HS-5 (cell line): ENCODE data around the gene TCEAL8.
"Not testable (repeated sequence)": the region's sequence is repeated elsewhere in the genome, so short reads cannot be mapped to it uniquely, and the experiment has no call there.

ENCODE experiments used
- DNase-seq: peaks from one replicate; pipeline ENCODE4 v3.0.0-alpha.2; 2012; ENCODE audit warnings: low read depth

The TCEAL8 gene, protein sequence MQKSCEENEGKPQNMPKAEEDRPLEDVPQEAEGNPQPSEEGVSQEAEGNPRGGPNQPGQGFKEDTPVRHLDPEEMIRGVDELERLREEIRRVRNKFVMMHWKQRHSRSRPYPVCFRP

DNA sequence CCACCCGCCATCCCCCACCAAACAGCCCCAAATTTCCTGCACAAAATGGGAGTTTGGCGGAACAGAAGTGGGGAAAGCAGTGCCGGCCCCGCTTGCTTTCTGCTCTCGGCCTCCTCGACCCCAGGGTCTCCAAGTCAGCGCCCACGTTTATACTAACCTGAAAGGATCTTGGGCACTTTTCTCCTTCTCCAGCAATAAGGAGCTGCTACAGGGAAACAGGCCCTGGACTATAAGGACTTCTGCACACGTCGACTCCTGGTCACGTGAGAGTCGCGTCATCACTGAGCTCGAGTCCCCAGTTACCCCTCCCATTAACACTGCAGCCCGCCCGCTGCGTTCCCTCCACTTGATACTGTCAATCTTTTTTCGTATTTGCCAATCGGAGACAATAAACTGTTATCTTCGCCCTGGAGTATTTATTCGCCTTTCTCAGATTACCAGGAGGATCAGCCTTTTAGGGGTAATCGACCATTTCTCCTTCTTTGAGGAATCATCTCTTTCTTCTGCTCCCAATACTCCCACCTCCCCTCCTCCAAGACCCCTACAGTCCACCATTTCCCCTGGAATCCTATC is at the start of gene TCEAL8:
TSS of gene TCEAL8 (minus strand) at position 235 of the 573 bp plus-strand sequence. CDS start 1,176 bp downstream, outside the sequence.
- no peak for DNase-seq

DNA sequence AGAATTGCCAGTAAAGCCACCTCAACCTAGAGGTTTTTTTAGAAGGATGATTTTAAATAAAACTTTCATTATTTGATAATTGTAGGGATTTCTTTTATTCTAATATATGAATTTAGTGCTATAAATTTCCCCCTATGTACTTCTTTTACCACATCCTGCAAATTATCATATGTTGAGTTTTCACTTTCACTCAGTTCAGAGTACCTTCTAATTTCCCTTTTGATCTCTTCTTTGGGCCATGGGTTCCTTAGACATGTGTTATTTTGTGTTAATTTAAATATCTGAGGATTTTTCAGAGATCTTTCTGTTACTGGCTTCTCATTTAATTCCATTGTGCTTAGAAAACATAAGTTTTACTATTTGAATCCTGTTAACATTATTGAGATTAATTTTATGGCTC is 49.8 kb upstream of the TCEAL8 start:
- DNase-seq, result no peak

DNA sequence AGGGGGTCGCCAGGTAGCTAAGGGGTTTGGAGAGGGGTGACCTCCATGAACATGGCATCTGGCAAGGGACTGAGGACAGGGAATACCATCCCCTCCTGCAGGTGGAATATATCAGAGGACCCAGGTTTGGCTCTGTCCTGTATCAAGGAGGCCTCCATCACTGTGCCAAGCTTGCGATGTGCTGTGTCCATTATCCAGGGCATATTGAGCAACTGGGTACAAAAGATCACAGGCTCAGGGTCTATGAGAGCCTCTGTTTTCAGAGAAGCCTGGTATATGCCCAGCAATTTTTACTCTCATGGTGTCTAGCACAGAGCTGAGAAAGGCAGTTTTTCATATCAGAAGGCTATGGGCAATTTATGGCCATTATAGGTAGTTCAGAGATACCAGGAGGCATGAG is 38.2 kb upstream of the TCEAL8 start:
- DNase-seq, result no peak

DNA sequence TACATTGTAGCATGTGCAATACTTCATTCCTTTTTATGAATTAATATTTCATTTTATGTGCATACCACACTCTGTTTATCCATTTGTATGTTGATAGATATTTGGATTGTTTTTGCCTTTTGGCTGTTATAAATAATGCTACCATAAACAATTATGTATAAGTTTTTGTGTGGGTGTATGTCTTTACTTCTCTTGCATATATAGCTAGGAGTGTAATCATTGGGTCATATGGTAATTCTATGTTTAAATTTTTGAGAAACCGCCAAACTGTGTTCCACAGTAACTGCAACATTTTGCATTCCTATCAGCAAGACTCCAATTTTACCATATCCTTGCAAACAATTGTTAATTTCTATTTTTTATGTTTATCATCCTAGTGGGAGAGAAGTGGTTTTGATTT is 24.7 kb upstream of the TCEAL8 start:
- no peak for DNase-seq

DNA sequence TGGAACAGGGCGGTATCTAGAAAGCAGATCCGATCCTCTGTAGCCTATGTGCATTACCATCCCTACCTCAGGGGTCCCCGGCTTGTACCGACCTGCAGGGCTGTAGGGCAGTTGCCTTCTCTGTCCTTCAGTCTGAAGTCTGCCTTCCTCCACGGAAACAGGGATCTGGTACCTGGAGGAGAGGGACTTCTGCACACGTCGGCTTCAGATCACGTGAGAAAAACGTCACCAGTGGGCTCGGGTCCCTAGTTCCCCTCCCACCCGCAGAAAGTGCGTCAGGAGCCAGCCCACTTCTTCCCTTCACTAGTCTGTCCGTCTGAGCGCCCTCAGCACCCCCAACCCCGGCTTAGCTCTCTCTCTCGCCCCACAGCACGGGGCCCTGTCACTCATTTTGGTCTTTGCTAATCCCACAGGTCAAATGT is 21.6 kb upstream of the TCEAL8 start, which contains the start of gene TCEAL5:
TSS of gene TCEAL5 (minus strand) at position 170 of the 422 bp plus-strand sequence. CDS start 2,187 bp downstream, outside the sequence.
- DNase-seq, result no peak

DNA sequence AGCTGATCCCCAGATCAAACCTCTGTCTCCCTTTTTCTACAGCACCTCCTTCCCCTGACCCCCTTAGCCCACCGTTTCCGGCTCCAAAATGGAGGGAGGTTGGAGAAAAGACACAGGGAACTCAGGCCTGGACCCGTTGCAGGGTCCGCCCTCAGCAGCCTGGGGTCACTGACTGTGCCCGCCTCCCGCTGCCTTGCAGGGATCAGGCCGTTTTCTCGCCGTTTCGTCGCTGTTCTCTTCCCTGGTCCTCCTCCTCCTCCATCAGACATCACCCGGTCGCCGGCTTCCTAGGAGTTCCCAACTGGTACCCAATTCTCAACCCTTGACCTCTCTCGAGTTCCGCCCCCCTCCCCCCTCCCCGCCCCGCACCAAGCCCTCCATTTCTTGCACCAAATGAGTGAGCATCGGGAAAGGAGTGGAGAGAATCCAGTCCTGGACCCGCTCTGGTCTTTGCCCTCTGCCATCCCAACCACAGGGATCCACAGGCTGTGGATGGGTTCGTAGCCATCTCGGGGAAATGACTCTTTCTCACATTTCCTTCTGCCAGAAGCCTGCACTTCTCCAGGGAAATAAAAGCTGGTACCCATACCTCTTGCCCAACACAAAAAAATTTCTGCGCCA is 21.1 kb upstream of the TCEAL8 start:
- no peak for DNase-seq

DNA sequence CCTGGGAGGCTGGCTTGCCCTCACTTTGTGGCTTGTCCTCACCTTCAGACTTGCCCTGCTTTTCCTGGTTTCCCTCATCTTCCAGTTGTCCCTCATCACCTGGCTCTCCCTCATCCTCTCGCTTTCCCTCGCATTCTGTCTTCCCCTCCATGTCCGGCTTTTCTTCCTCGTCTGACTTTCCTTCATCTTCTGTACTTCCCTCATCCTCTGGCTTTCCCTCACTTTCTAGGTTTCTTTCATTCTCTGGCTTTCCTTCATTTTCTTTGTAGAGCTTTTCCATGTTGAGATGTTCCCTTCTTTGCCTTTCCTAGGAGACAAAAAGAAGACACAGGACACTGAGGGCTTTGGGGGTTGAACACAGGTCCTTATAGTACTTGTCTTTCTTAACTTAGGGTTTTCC is 19.3 kb upstream of the TCEAL8 start:
- DNase-seq, result no peak

DNA sequence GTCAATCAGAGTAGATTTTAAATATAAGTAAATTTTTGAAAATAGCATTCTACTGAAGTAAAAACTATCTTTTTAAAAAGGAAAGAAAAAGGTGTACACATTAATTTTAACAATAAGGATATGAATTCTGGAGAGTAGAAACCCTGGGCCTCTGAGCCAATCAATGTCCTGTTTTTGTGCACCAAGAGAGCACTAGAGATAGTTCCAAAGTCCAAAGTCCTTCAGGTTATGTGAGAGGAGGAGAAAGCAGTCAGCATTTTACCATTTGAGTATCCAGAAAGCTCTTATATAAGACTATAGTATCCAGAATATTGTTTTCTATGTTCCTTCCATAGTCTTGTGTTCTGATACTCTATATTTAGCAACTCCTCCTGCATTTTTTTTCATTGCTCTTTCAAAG is 3.3 kb upstream of the TCEAL8 start:
- no peak for DNase-seq

DNA sequence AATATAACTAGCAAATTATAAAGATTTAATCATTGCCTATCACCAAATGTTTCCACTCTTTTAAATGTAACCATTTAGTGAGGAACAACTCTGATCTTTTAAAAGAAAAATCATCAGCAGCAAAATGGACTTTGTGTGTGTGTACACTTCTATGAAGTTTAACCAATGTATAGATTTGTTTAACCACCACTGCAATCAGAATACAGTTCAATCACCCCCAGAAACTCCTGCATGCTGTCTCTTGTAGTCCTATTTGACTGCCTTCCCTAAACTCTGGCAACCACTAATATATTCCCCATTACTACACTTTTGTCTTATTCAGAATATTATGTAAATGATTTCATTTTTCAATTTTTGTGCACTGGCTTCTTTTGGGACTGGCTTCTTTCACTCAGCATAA is 1.7 kb upstream of the TCEAL8 start:
- no peak for DNase-seq

DNA sequence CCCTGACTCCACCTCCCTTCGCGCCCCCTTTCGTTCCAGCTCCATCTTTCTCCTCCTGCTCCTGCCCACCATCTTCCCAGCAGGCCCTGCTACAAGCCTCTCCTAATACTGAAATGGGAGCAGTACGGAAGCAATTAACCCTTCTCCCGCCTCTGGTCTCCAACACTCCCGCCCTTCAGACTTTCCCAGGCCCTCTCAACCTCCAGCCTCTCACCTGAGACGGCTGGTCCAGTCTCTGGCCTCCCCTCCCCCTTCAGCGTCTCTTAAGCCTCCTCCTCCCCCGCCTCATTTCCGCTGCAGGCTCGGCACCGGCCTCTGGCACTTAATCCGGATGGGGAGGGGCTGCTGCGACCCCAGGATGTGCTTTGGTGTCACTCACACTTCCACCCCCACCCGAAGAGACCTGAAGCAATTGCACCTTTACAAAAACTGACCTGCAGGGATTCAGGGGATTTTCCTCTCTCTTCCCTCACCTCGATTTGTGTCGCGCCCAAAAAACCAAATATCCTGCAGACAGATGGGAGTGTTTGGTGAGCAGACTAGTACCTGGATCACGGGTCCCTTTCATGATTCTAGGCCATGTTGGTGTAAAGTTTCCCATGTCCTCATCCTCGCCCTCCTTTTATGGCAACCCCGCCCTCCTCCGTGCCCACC is 657 bp downstream of the TCEAL8 start:
- no peak for DNase-seq

DNA sequence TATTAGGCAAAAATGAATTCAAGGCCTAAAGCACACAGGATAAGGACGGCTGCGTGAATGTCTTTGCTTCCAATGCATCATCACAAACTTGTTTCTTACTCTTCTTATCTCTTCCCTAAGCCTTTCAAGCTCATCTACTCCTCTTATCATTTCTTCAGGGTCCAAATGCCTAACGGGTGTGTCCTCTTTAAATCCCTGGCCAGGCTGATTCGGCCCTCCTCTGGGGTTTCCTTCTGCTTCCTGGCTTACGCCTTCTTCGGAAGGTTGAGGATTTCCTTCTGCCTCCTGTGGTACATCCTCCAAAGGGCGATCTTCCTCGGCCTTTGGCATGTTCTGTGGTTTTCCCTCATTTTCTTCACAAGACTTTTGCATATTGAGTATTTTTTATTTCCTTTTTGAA is 1.3 kb downstream of the TCEAL8 start:
- no peak for DNase-seq

DNA sequence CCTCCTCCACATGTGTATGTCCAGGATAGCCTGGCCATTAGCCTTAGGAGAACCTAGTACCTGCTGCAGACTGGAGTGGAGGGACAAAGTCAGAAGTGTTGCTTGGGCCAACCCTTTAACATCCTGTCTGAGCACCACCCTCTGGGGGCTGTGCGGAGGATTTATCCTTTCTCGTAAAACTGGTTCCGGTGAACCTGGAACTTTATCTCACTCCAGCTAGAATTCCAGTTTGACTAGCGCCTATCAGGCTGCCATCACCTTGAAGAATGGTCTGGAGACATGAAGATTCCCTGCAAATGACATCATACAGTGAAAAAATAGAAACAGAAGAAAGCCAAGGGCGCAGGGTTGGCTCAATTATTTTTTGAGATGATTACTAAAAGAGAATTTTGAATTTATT is 4.0 kb downstream of the TCEAL8 start:
- no peak for DNase-seq

DNA sequence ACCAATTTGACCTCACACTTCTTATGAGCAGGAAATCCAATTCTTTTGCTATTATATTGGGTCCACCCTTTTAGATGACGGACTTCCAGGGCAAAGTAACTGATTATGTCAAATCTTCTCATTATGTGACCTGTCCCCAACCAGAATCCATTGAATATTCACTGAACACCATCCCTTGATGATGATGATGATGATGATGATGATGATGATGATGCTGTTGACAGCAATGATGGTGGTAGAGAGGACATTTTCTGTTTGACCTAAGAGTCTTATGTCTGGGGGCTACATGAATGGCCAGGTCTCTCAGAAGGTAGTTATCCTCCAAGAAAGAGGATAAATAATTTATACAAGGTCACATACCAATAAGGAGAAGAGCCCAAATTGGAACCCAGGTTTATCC is 5.2 kb downstream of the TCEAL8 start:
- DNase-seq, result no peak

DNA sequence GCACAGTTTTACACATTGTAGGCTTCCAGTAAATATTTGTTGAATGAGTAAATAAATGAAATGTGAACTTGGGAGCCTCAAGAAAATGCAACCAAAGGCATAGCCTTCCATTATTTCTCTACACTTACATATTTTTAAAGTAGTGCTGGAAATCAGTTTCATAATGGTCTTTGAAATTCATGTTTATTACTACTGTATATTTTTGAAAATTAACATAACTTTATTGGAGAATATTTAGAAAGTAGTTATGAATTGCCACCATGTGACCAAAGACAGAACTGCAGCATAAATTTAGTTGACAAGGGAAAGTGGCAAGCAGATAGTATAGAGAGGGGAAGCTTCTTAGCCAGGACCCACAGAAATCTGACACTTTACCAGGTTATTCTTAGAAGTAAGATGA is 6.4 kb downstream of the TCEAL8 start:
- DNase-seq, result no peak

DNA sequence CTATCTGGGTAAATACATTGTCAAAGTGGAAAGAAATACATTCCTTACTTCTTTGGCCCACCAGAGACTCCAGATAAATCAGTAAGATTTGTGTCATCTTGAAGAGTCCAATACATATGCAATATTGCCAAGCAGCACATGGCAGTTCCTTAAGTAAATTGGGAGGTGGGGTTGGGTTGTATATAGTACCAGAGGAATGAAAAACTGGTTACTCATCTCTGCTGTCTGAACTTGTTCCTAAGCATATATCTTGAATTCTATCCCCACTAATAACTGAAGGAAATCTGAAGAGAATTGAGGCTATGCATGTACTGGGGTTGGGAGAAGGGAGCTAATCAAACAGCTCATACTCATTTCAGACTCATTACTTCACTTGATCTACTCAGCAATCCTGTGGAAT is 14.8 kb downstream of the TCEAL8 start:
- DNase-seq, result no peak

DNA sequence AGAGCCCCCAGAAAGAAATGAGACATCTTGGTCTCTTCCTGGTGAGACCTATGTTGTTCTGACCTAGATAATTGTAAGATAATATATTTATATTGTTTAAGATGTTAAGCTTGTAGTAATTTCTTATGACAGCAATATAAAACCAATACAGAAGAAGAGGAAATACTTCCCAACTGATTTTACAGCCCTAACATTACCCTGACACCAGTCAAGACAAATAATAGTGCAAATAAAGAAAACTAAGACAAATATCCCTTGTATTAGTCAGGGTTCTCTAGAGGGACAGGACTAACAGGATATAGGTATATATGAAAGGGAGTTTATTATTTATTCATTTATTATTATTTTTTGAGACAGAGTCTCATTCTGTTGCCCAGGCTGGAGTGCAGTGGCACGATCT is 18.7 kb downstream of the TCEAL8 start:
- DNase-seq, result no peak

DNA sequence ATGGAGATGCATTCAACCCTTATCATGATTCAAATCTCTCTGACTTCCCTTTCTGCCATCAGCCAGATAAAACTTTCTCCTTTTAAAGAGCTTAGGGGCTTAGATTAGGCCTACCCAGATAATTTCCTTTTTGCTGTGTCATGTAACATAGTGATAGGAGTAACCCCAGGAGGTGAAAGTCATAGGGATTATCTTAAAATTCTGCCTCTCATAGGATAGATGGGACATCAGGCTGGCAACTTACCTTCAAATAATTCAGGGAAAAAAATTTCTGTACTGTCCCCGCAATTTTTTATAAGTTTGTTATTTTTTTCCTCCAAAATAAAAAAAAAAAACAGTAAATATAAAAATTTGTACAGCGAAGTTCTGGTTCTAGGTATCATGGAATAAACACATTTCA is 19.3 kb downstream of the TCEAL8 start:
- DNase-seq, result not testable (repeated sequence)

DNA sequence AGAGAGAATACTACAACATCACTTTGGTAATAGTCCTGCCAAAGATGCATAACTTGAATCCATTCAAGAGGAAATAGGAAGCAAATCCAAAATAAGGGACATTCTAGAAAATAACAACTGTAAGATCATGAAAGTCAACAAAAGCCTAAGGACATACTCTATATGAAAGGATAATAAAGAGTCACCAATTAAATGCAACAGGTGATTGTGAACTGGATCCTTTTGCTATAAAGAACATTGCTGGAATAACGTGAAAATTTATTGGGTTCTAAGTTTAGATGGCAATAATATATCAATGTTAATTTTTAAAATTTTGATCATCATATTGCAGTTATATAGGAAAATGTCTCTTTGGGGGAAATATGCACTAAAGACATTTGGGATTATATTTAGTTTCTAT is 20.1 kb downstream of the TCEAL8 start:
- no peak for DNase-seq

DNA sequence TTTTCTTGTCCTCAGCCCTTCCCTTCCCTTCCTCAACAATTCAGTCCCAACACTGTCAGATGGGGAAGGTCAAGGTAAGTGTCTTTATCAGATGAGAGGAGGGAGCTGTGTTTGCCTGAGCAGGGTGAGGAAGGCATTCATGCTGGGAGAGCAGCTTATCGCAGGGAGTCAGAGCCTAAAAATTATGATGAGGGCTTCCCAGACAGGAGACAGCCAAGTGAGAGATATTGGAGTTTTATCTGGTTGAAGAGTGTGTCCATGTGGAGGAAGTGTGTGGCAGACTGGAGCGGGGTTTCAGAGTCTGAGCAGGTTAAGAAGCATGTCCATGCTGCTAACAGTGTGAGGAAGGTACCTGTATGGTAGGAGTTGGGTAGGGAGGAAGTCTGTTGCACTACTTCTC is 21.7 kb downstream of the TCEAL8 start:
- DNase-seq, result no peak

DNA sequence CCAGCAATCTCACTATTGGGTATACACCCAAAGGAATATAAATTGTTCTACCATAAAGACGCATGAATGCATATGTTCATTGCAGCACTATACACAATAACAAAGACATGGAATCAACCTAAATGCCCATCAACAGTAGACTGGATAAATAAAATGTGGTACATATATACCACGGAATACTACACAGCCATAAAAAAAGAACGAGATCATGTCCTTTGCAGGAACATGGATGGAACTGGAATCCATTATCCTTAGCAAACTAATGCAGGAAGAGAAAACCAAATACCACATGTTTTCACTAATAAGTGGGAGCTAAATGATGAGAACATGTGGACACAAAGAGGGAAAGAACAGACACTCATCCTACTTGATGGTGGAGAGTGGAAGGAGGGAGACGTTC is 29.0 kb downstream of the TCEAL8 start:
- not testable (repeated sequence) for DNase-seq

DNA sequence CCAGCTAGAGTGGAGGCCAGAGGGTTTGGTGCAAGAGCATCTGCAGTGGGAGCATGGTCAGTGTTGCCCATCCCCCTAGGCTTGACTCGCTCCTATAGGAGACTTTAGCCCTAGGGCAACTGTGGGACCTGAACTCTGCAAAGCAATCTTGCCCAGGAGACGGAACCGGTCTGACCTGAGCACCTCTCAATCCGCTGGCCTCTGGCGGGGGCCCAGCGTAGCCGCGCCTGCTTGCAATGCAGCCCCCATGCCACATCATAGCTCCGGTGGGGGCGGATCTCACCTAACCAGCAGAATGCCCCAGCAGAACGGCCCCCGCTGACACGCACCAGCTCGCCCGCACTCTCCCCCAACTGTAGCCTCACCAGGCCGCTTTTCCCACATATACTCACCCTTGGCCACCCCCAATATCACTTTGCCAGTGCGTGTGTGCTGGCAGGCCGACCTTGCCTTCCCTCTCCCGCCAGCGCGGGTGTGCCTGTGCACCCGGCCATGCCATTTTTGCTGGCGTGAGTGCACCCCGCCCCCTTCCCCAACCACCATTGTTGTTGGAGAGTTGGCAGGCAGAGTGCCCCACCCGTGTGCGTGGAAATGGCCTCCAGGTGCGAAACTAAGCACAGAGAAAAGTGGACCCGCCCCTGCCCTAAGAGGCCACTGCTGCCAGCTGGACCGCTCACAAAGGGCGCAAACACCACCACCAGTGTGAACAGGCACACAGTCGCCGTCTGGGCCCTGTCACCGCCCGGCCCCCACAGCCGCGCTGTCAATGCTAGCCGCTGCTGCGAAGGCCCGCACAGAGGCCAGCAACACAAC is 34.2 kb downstream of the TCEAL8 start:
- no peak for DNase-seq

DNA sequence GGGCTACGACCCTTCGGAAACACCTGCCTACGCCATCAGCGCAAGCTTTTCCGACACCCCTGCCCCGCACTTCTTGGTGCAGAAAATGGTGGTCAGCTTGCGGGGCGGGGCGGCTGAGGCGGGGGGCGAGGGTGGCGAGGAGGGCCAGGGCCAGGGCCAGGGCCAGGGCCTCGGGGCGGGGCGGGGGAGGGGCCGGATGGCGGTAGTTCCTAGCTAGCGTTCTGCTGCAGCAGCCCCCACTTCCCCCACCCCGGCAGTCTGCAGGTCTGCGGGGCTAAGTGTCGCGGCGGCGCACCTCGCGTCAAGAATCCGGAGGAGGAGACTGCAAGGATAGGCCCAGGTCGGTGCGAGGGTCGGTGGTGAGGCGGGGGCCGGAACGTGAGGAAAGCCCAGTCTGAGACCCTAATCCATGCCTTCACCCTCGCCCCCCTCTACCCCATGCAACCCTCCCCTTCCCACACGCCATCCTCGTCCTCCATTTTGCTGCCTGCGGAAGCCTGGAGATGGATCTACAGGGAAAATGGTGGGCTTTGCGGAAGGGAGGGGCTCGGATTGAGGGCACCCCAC is 39.4 kb downstream of the TCEAL8 start:
- DNase-seq, result no peak
